Chondrocyte (in vitro differentiated cells): ENCODE measurements around the gene AASS. TPM values are rescaled to one million over a fixed set of nuclear protein-coding genes. Genes with fewer than 3 reads are reported as not detected.

ENCODE experiments used
- DNase-seq: peaks from one replicate; pipeline ENCODE4 v3.0.0; 2021; ENCODE audit warnings: mixed read lengths, low spot score
- H3K27ac Mint-ChIP-seq: one replicate; pipeline ENCODE4 v1.8.0; 2021; ENCODE audit warnings: mild to moderate bottlenecking, moderate library complexity, mixed read lengths; ENCODE audit not compliant: unreplicated experiment
- H3K27me3 Mint-ChIP-seq: 2 replicates; pipeline ENCODE4 v1.8.0; 2021; ENCODE audit warnings: low read depth, mixed read lengths
- H3K36me3 Mint-ChIP-seq: 2 replicates; pipeline ENCODE4 v1.8.0; 2021; ENCODE audit warnings: low read depth, mixed read lengths
- H3K4me1 Mint-ChIP-seq: 2 replicates; pipeline ENCODE4 v1.8.0; 2021; ENCODE audit warnings: low read depth, mild to moderate bottlenecking, mixed read lengths
- H3K4me3 Mint-ChIP-seq: one replicate; pipeline ENCODE4 v1.8.0; 2021; ENCODE audit warnings: mild to moderate bottlenecking, moderate library complexity, mixed read lengths; ENCODE audit not compliant: unreplicated experiment
- H3K9me3 Mint-ChIP-seq: 2 replicates; pipeline ENCODE4 v1.8.0; 2021; ENCODE audit warnings: low read depth, mixed read lengths
- CTCF ChIP-seq: fragments of 200-600 bp; sonication (generic); IDR thresholded peaks from 2 replicates; pipeline ENCODE4 v1.5.0; 2021; ENCODE audit warnings: antibody characterized with exemption, mild to moderate bottlenecking, moderate library complexity
- total RNA-seq: library from RNA; stranded (reverse); gene quantifications from 3 replicates; pipeline ENCODE4 v1.2.1, GENCODE V29; 2021

Gene AASS
- total RNA-seq, 1 donor from 2014 or later = 7.3 TPM

DNA sequence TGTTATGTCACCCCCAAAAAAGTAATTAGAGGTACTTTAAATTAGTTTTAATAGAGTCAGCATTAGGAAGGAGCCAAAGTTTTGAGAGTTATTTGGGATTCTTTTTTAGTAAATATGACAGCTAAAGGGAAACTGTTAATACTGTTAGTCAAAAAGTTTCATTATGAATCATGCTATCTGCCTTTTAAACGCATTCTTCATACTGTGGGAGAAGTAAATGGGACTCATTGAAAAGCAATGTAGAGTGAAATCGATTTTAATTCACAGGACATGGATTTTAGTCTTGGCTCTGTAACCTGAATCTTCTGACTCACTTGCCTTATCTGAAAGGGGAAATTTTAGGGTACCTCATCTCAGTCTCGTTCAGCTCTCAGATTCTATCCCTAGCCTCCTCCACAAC lies 105.1 kb downstream of the AASS start:
- Mint-ChIP-seq H3K4me3 (no peak overlapping the region), H3K27ac (no peak overlapping the region), H3K27me3 (peaks cover 1% of the 10 kb centered on the region), H3K9me3 (no peaks in the 10 kb centered on the region), H3K4me1 (no peaks in the 10 kb centered on the region), H3K36me3 (peaks cover 2% of the 10 kb centered on the region)
- TF ChIP-seq CTCF = no peak
- no peak for DNase-seq

- no peak overlapping the region for H3K4me3 Mint-ChIP-seq
- TF ChIP-seq CTCF = no peak
- no peaks in the 10 kb centered on the region for H3K9me3 Mint-ChIP-seq
- no peak overlapping the region for H3K27ac Mint-ChIP-seq
- H3K4me1 Mint-ChIP-seq = no peaks in the 10 kb centered on the region
- peaks cover 1% of the 10 kb centered on the region for H3K27me3 Mint-ChIP-seq
- H3K36me3 Mint-ChIP-seq = peaks cover 2% of the 10 kb centered on the region
- no peak for DNase-seq
Observed at GRCh38 chr7:122038134-122038533, 105.9 kb downstream of the AASS start.

GRCh38 chr7:122035876-122036275 lies 108.2 kb downstream of the AASS start:
- Mint-ChIP-seq H3K9me3 (no peaks in the 10 kb centered on the region), H3K36me3 (peaks cover 2% of the 10 kb centered on the region), H3K27ac (no peak overlapping the region), H3K4me3 (no peak overlapping the region), H3K27me3 (peaks cover 1% of the 10 kb centered on the region), H3K4me1 (no peaks in the 10 kb centered on the region)
- no peak for TF ChIP-seq CTCF
- no peak for DNase-seq

GRCh38 chr7:122033641-122034040 lies 110.4 kb downstream of the AASS start:
- no peak for TF ChIP-seq CTCF
- H3K4me3 Mint-ChIP-seq = no peak overlapping the region
- no peak for DNase-seq
- H3K27ac Mint-ChIP-seq = no peak overlapping the region
- H3K36me3 Mint-ChIP-seq = no peaks in the 10 kb centered on the region
- H3K4me1 Mint-ChIP-seq = no peaks in the 10 kb centered on the region
- peaks cover 1% of the 10 kb centered on the region for H3K27me3 Mint-ChIP-seq
- no peaks in the 10 kb centered on the region for H3K9me3 Mint-ChIP-seq

GRCh38 chr7:122027058-122027457 lies 117.0 kb downstream of the AASS start:
- H3K9me3 Mint-ChIP-seq = no peaks in the 10 kb centered on the region
- H3K4me3 Mint-ChIP-seq = no peak overlapping the region
- no peak for TF ChIP-seq CTCF

More at GRCh38 chr7:122027058-122027457, 117.0 kb downstream of the AASS start:
- no peak for DNase-seq
- H3K36me3 Mint-ChIP-seq = no peaks in the 10 kb centered on the region
- peaks cover 6% of the 10 kb centered on the region for H3K27me3 Mint-ChIP-seq
- no peak overlapping the region for H3K27ac Mint-ChIP-seq
- no peaks in the 10 kb centered on the region for H3K4me1 Mint-ChIP-seq

Other genes starting within 250 kb of the AASS start
- gene FEZF1, start 160.5 kb upstream of the AASS start, total RNA-seq = not detected in 3 replicates